NCI-H226 (cell line): ENCODE results near the gene PYURF.

Experiments used
- DNase-seq: peaks from one replicate; pipeline ENCODE4 v3.0.0-alpha.2; 2015

The PYURF gene

DNA sequence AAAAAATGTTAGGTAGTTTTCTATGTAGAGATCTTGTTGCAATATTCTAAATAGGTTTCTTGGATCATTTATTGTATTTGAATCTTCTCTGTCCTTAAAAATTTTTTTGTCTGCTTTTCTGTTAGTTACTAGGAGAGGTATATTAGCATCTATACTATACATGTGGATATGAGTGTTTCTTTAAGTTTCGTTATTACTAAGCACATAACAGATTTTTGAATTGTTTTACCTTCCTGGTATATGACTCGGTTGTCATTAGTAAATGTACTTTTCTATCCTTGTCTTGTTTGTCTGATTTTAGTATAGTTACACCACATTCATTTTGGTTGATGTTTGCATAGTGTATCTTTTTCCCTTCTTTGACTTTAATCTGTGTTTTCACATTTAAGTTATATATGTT lies 20.2 kb downstream of the PYURF start:
- DNase-seq: no peak

DNA sequence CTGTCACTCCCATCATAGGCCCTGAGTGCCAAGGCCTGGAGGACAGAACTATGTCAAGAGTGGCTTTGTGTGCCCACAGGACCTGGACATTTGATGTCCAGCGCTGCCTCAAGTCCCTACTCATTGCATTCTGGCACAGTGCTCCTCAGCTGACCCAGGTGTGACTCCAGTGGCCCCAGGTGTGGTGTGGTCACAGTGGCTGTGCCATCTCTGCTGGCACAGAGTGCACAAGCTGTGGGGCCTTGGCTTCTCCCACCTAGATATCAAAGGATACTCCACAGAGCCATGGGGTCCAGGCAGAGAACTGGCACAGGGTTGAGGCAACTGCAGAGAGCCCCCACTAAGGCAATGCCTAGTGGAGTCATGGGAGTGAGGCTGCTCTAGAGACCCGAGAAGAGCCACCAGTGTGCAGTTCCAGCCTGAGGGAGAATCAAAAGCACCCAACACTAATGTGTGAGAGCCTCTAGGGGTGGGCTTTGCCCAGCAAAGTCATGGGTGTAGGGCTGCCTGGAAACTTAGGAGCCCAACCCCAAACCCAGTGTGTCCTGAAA lies 25.6 kb downstream of the PYURF start:
- no peak for DNase-seq

DNA sequence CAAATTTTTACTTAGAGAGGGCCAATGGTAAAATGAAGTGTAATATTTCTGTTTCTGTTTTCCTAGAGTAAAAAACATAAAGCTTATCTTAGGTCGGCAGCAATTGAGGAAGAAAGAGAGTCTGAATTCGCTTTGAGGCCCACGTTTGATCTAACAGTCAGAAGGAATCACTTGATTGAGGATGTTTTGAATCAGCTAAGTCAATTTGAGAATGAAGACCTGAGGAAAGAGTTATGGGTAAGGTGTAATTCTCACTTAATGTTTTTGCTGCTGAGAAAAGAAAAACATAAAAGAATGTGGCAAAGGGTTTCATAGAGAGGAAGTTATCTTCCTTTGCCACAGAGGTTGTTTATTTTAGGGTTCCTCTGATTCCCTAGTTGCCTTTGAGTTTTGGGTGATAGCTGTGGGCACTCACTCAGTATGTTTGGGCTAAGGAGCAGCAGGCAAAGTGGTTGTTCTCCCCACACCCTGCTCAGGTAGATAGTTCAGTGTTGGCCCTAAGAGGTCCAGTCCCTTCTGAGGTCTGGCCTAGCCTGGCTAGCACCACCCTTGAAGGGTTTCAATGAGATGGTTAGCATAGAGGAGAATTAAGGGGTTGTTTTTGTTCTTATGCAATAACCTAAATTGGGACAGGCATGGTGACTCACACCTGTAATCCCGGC lies 34.3 kb downstream of the PYURF start:
- DNase-seq: no peak

DNA sequence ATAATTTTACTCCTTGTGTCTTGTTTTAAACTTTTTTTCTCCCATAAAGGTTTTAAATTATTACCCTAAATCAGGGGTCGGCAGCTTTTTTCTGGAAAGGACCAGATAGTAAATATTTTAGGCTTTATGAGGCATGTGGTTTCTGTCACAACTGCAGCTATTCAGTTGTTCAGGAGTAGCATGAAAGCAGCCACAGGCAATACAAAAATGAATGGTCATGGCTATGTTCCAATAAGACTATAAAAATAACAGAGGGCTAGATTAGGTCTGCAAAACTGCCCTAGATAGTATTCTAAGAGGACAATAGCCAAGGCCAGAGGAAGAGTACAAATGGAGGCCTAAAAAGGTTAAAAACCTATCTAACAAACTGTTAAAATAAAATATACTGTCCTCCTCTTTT lies 42.0 kb downstream of the PYURF start:
- DNase-seq: no peak

DNA sequence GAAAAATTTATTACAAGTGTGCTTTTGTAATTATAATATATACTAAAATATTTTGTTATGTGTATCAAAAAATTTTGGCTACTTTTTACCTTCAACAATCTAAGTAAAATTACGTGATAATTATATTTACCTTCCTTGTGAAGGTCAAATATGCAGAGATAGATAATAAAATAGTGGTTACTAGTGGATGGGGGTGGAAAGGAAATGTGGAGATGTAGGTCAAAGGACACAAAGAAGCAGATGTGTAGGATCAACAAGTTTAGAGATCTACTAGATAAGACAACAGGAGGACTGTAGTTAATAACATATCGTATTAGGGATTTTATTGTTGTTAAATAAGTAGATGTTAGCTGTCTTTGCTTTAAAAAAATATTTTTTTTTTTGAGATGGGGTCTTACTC lies 45.3 kb downstream of the PYURF start:
- DNase-seq: no peak

DNA sequence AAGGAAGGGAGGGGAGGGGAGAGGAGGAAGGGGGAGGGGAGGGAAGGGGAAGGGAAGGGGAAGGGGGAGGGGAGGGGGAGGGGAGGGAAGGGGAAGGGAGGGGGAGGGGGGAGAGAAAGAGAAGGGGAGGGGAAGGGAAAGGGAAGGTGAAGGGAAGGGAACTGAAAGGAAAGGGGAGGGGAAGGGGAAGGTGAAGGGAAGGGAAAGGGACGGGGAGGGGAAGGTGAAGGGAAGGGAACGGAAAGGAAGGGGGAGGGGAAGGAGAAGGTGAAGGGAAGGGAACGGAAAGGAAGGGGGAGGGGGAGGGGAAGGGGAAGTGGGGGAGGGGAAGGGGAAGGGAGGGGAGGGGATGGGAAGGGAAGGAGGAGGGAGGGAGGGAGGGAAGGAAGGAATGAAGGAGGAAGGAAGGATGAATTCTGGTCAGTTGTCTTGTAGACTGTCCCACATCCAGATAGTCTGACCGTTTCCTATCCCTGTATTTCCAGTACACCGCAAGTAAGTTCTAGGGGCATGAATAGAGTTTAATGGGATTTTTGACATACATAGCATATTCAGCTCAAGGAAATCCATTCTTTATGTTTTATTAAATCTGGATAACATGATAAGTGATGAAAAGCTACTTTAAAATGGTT lies 46.2 kb downstream of the PYURF start:
- no peak for DNase-seq
